Endothelial cell (in vitro differentiated cells): Measurements from ENCODE around the gene ATP13A1. TPM values are rescaled to one million over a fixed set of nuclear protein-coding genes. Genes with fewer than 3 reads are reported as not detected.
"Not testable (repeated sequence)": the region's sequence is repeated elsewhere in the genome, so short reads cannot be mapped to it uniquely, and the experiment has no call there.

ENCODE experiments used
- DNase-seq: peaks from one replicate; pipeline ENCODE4 v3.0.0; 2021; ENCODE audit warnings: low spot score
- H3K27ac Mint-ChIP-seq: one replicate; pipeline ENCODE4 v1.8.0; 2021; ENCODE audit warnings: mixed read lengths, inconsistent platforms; ENCODE audit not compliant: unreplicated experiment
- H3K27me3 Mint-ChIP-seq: one replicate; pipeline ENCODE4 v1.8.0; 2021; ENCODE audit warnings: mild to moderate bottlenecking, moderate library complexity, mixed read lengths, inconsistent platforms; ENCODE audit not compliant: unreplicated experiment
- H3K36me3 Mint-ChIP-seq: one replicate; pipeline ENCODE4 v1.8.0; 2021; ENCODE audit warnings: mild to moderate bottlenecking, low read depth, mixed read lengths, inconsistent platforms; ENCODE audit not compliant: unreplicated experiment
- H3K4me1 Mint-ChIP-seq: one replicate; pipeline ENCODE4 v1.8.0; 2021; ENCODE audit warnings: mild to moderate bottlenecking, mixed read lengths, inconsistent platforms; ENCODE audit not compliant: unreplicated experiment
- H3K4me3 Mint-ChIP-seq: one replicate; pipeline ENCODE4 v1.8.0; 2021; ENCODE audit warnings: mild to moderate bottlenecking, mixed read lengths, inconsistent platforms; ENCODE audit not compliant: unreplicated experiment
- H3K9me3 Mint-ChIP-seq: one replicate; pipeline ENCODE4 v1.8.0; 2021; ENCODE audit warnings: mixed read lengths, inconsistent platforms; ENCODE audit not compliant: unreplicated experiment
- total RNA-seq: library from RNA; stranded (reverse); fragmentation: NEBNext Ultra II Directional; extraction: Animal tissue kit (Norgen Biotek cat#: 25700); gene quantifications from one replicate; pipeline ENCODE4 v1.2.1, GENCODE V29; 2021; ENCODE audit not compliant: unreplicated experiment
- TF ChIP-seq, protein P1 (sequence below): fragments of 200-600 bp; sonication (generic); IDR thresholded peaks from one replicate; pipeline ENCODE4 v1.5.0; 2021; ENCODE audit warnings: antibody characterized with exemption; ENCODE audit not compliant: unreplicated experiment

The ATP13A1 gene
- total RNA-seq, 1 donor from 2014 or later: 56.7 TPM

DNA sequence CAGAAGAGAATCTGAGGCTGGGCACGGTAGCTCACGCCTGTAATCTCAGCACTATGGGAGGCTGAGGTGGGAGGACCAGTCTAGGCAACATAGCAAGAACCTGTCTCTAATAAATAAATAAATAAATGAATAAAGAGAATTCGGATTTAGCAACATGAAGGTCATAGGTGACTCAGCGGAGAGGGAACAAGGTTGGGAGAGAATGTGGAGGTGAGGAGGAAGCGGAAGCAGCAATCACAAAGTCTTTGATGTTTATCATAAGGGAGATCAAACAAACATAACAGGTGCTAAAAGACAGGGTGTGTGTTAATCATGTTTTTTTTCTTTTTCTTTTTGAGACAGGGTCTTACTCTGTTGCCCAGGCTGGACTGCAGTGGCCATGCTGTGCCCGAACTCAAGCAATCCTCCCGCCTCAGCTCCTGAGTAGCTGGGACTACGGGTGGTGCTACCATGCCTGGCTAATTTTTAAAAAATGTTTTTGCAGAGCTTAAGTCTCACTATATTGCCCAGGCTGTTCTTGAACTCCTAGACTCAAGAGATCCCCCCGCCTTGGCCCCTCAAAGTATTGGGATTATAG is 61.3 kb downstream of the ATP13A1 start:
- DNase-seq: no peak
- Mint-ChIP-seq H3K36me3 (peaks cover 3% of the 10 kb centered on the region), H3K4me3 (no peak overlapping the region), H3K27ac (no peak overlapping the region), H3K27me3 (peaks cover 3% of the 10 kb centered on the region), H3K4me1 (peaks cover 3% of the 10 kb centered on the region), H3K9me3 (no peaks in the 10 kb centered on the region)
- TF ChIP-seq, protein P1, sequence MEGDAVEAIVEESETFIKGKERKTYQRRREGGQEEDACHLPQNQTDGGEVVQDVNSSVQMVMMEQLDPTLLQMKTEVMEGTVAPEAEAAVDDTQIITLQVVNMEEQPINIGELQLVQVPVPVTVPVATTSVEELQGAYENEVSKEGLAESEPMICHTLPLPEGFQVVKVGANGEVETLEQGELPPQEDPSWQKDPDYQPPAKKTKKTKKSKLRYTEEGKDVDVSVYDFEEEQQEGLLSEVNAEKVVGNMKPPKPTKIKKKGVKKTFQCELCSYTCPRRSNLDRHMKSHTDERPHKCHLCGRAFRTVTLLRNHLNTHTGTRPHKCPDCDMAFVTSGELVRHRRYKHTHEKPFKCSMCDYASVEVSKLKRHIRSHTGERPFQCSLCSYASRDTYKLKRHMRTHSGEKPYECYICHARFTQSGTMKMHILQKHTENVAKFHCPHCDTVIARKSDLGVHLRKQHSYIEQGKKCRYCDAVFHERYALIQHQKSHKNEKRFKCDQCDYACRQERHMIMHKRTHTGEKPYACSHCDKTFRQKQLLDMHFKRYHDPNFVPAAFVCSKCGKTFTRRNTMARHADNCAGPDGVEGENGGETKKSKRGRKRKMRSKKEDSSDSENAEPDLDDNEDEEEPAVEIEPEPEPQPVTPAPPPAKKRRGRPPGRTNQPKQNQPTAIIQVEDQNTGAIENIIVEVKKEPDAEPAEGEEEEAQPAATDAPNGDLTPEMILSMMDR: no peak

DNA sequence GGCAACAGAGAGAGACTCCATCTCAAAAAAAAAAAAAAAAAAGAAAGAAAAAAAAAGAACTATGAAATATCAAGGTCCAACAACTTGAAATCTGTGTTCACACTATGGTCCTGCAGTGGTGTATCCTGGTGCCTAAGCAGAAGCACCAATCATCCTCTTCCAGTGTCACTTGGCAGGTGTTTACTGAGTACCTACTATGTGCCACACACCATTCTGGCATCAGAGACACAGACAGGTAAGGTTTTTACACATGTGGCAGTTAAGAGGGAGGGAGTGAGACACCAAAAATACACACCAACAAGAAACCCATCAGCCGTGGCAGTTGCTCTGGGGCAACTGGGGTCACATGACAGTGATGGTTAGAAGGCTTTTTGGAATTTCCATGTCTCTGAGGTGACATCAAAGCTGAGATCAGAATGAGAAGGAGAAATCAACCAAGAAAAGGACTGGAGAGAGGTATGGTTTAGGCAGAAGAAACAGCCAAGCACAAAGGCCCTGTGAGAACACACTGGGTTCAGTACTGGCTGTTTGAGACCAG is 62.6 kb downstream of the ATP13A1 start:
- TF ChIP-seq, protein P1: no peak
- no peaks in the 10 kb centered on the region for H3K4me1 Mint-ChIP-seq
- H3K27ac Mint-ChIP-seq: no peak overlapping the region
- DNase-seq: no peak
- peaks cover 3% of the 10 kb centered on the region for H3K36me3 Mint-ChIP-seq
- no peaks in the 10 kb centered on the region for H3K9me3 Mint-ChIP-seq
- H3K4me3 Mint-ChIP-seq: no peak overlapping the region
- H3K27me3 Mint-ChIP-seq: peaks cover 3% of the 10 kb centered on the region

DNA sequence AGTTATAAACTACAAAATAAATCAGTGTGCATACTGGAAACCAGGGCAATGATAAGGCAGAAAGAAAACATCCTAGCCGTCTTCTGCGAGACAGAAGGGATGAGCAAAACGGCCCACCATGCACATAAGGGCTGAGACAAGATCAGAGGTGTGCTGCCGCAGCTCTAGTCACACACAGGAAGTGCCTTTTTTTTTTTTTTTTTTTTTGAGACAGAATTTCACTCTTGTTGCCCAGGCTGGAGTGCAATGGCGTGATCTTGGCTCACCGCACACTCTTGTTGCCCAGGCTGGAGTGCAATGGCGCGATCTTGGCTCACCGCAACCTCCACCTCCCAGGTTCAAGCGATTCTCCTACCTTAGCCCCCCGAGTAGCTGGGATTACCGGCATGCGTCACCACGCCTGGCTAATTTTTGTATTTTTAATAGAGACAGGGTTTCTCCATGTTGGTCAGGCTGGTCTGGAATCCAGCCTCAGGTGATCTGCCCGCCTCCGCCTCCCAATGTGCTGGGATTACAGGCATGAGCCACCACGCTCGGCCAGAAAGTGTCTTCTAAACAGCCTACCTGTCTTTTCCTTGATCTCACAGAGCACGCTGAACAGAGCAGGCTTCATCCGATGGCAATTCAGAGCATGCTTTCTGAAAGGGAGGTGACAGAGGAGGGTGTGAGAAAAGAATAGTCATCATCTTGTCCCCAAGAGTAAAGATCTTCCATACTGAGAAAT is 64.6 kb downstream of the ATP13A1 start:
- DNase-seq, H3K27me3 Mint-ChIP-seq, H3K4me1 Mint-ChIP-seq, H3K36me3 Mint-ChIP-seq, H3K4me3 Mint-ChIP-seq, H3K9me3 Mint-ChIP-seq, H3K27ac Mint-ChIP-seq: not testable (repeated sequence)

DNA sequence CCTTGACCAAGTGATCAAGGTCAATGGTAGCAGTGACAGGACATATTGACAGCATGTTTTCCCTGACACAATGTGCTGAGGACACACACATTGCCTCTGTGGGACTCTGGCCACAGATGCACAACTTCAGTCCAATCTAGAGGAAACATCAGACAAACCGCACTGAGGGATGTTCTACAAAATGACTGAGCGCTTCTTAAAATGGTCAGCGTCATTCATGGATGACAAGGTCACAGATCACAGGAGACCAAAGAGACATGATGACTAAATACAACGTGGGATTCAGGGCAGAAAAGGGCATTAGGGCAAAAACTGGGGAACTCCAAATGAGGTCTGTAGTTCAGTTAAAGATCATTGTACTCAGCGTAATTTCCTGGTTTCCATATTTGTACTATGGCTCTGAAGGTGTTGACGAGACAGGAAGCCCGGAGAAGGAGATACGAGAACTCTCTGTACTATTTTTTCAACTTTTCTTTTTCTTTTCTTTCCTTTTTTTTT is 65.6 kb downstream of the ATP13A1 start:
- Mint-ChIP-seq H3K36me3 (peaks cover 3% of the 10 kb centered on the region), H3K4me3 (no peak overlapping the region), H3K9me3 (no peaks in the 10 kb centered on the region), H3K27ac (no peak overlapping the region), H3K27me3 (peaks cover 3% of the 10 kb centered on the region), H3K4me1 (no peaks in the 10 kb centered on the region)
- DNase-seq: no peak
- TF ChIP-seq, protein P1: no peak

Other genes with a start within 250 kb of the ATP13A1 start
- gene TSSK6, start 148.1 kb downstream of the ATP13A1 start, total RNA-seq: 2.7 TPM
- gene NDUFA13, start 147.5 kb downstream of the ATP13A1 start, total RNA-seq: 278 TPM
- 5.2 TPM for gene YJEFN3, start 134.8 kb downstream of the ATP13A1 start, total RNA-seq
- 0.23 TPM for gene CILP2, start 125.4 kb downstream of the ATP13A1 start, total RNA-seq
- 0.82 TPM for gene PBX4, start 45.0 kb downstream of the ATP13A1 start, total RNA-seq
- 35.5 TPM for gene LPAR2, start 35.5 kb downstream of the ATP13A1 start, total RNA-seq
- gene GMIP, start 20.0 kb downstream of the ATP13A1 start, total RNA-seq: 18.5 TPM
- 29.5 TPM for gene ZNF101, start 5.2 kb upstream of the ATP13A1 start, total RNA-seq
- 6.8 TPM for gene ZNF14, start 69.4 kb upstream of the ATP13A1 start, total RNA-seq
- gene ZNF506, start 158.1 kb upstream of the ATP13A1 start, total RNA-seq: 19.9 TPM
- gene ZNF253, start 202.2 kb upstream of the ATP13A1 start, total RNA-seq: 23.3 TPM
- gene ZNF93, start 237.3 kb upstream of the ATP13A1 start, total RNA-seq: 30.4 TPM